Progenitor cell of endocrine pancreas (in vitro differentiated cells): ENCODE data around the gene KCNIP4. TPM values are rescaled to one million over a fixed set of nuclear protein-coding genes. Genes with fewer than 3 reads are reported as not detected.

Experiments
- DNase-seq: peaks from one replicate; pipeline ENCODE4 v3.0.0; 2021; ENCODE audit warnings: low spot score; ENCODE audit not compliant: unreplicated experiment
- H3K27ac Mint-ChIP-seq: 2 replicates; pipeline ENCODE4 v1.8.0; 2021; ENCODE audit warnings: mild to moderate bottlenecking, moderate library complexity, mixed read lengths
- H3K27me3 Mint-ChIP-seq: 2 replicates; pipeline ENCODE4 v1.8.0; 2021; ENCODE audit warnings: mixed read lengths
- H3K36me3 Mint-ChIP-seq: 2 replicates; pipeline ENCODE4 v1.8.0; 2022; ENCODE audit warnings: mixed read lengths; ENCODE audit not compliant: insufficient read depth
- H3K4me1 Mint-ChIP-seq: 2 replicates; pipeline ENCODE4 v1.8.0; 2021; ENCODE audit warnings: low read depth, mixed read lengths
- H3K4me3 Mint-ChIP-seq: 2 replicates; pipeline ENCODE4 v1.8.0; 2021; ENCODE audit warnings: low read depth, mild to moderate bottlenecking, moderate library complexity, mixed read lengths
- H3K9me3 Mint-ChIP-seq: 2 replicates; pipeline ENCODE4 v1.8.0; 2021; ENCODE audit warnings: low read depth, mixed read lengths
- total RNA-seq: library from RNA; stranded (reverse); gene quantifications from 2 replicates; pipeline ENCODE4 v1.2.1, GENCODE V29; 2021
- TF ChIP-seq, protein P1 (sequence below): fragments of 200-600 bp; sonication (generic); IDR thresholded peaks from one replicate; pipeline ENCODE4 v1.5.0; 2021; ENCODE audit warnings: antibody characterized with exemption, mild to moderate bottlenecking; ENCODE audit not compliant: unreplicated experiment

The KCNIP4 gene
- total RNA-seq, 1 donor from 2014 or later = 0.43 TPM

- H3K36me3 Mint-ChIP-seq = no peaks in the 10 kb centered on the region
- DNase-seq = no peak
- H3K4me1 Mint-ChIP-seq = no peaks in the 10 kb centered on the region
- no peaks in the 10 kb centered on the region for H3K27me3 Mint-ChIP-seq
- no peak overlapping the region for H3K27ac Mint-ChIP-seq
- H3K9me3 Mint-ChIP-seq = no peaks in the 10 kb centered on the region
- no peak overlapping the region for H3K4me3 Mint-ChIP-seq
- TF ChIP-seq, protein P1, sequence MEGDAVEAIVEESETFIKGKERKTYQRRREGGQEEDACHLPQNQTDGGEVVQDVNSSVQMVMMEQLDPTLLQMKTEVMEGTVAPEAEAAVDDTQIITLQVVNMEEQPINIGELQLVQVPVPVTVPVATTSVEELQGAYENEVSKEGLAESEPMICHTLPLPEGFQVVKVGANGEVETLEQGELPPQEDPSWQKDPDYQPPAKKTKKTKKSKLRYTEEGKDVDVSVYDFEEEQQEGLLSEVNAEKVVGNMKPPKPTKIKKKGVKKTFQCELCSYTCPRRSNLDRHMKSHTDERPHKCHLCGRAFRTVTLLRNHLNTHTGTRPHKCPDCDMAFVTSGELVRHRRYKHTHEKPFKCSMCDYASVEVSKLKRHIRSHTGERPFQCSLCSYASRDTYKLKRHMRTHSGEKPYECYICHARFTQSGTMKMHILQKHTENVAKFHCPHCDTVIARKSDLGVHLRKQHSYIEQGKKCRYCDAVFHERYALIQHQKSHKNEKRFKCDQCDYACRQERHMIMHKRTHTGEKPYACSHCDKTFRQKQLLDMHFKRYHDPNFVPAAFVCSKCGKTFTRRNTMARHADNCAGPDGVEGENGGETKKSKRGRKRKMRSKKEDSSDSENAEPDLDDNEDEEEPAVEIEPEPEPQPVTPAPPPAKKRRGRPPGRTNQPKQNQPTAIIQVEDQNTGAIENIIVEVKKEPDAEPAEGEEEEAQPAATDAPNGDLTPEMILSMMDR = no peak
Observed at GRCh38 chr4:21893136-21893535, 55.4 kb downstream of the KCNIP4 start.

- H3K27ac Mint-ChIP-seq = no peak overlapping the region
- no peaks in the 10 kb centered on the region for H3K27me3 Mint-ChIP-seq
- H3K9me3 Mint-ChIP-seq = no peaks in the 10 kb centered on the region
- H3K4me1 Mint-ChIP-seq = no peaks in the 10 kb centered on the region
- no peaks in the 10 kb centered on the region for H3K36me3 Mint-ChIP-seq
- no peak for DNase-seq
- TF ChIP-seq, protein P1 = no peak
- no peak overlapping the region for H3K4me3 Mint-ChIP-seq
Observed at GRCh38 chr4:21890231-21890630, 58.3 kb downstream of the KCNIP4 start.

DNA sequence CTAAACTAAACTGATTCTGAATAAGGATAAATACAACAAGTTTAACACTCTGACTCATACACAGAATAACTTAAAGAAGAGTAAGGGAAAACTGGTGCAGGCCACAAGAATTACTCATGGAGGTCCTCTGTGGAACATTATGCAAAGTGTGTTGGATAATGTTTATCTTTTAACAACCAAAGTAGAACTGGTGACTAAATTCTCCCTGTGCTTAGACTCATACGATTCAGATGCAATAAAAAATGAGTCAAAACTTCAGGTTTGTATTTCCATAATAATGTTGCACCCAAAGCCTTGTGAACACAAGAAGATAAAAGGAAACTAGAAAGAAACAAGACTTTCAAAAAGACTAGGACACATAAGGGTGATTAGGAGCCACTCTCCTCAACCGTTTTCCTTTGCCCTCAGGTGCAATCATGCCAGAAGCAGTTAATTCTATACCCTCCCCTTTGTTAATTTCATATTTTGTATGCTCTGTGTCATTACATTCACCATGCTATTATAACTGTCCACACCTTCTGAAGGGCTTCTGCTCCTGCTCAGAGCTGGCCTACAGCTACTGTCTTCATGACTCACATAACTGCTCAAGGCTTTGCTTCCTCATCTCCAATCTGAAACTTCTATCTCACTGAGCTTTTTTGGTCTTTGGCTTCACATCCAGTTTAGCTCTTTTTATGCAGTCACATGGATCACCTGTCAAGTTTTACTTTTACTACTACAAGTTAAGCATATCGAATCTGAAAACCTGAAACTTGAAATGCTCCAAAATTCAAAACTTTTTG lies 60.2 kb downstream of the KCNIP4 start:
- Mint-ChIP-seq H3K4me3 (no peak overlapping the region), H3K4me1 (no peaks in the 10 kb centered on the region), H3K9me3 (peaks cover 3% of the 10 kb centered on the region), H3K36me3 (no peaks in the 10 kb centered on the region), H3K27ac (no peak overlapping the region), H3K27me3 (no peaks in the 10 kb centered on the region)
- TF ChIP-seq, protein P1 = no peak
- DNase-seq = no peak

DNA sequence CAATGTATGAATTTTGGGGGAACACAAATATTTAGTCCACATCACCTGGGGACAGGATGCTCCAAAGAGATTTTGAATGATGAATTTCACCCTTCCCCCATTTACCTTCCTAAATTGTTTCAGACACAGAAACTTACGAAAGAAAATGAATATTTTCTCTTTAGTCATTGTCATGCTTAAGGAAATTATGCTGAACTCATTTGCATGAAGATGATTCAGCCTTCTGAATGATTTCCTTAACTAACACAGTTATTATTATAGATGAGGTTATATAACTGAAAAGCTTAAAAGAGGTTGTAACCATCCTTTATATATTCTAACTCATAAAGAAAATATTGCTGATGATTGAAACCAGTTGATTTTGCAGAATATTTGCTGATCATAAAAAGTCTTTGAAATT lies 61.1 kb downstream of the KCNIP4 start:
- peaks cover 3% of the 10 kb centered on the region for H3K9me3 Mint-ChIP-seq
- no peak overlapping the region for H3K27ac Mint-ChIP-seq
- H3K36me3 Mint-ChIP-seq = no peaks in the 10 kb centered on the region
- TF ChIP-seq, protein P1 = no peak
- no peak overlapping the region for H3K4me3 Mint-ChIP-seq
- no peak for DNase-seq
- H3K27me3 Mint-ChIP-seq = no peaks in the 10 kb centered on the region
- H3K4me1 Mint-ChIP-seq = no peaks in the 10 kb centered on the region

DNA sequence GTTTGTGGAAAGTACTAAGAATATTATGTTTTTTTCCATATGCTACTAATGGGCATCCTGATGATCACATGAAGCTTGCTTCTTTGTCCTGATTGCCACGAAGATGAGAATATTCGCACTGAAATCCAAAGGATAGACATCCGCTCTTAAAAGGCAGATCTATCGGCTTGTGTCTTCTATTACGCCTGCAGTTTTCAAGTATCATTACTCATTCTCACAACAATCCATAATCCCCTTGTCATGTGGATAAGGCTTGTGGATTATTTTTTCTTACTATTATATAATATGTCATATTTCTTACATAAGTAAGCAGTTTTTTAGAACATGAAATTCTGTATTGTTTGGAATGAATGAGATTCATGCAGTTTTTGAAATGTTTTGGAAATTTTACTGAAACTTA lies 62.8 kb downstream of the KCNIP4 start:
- H3K4me1 Mint-ChIP-seq = no peaks in the 10 kb centered on the region
- no peaks in the 10 kb centered on the region for H3K36me3 Mint-ChIP-seq
- TF ChIP-seq, protein P1 = no peak
- no peak overlapping the region for H3K27ac Mint-ChIP-seq
- H3K27me3 Mint-ChIP-seq = no peaks in the 10 kb centered on the region
- DNase-seq = no peak
- no peak overlapping the region for H3K4me3 Mint-ChIP-seq
- peaks cover 3% of the 10 kb centered on the region for H3K9me3 Mint-ChIP-seq
